T-helper 1 cell (primary cell): ENCODE data around the gene MAP3K8.
"Not testable (repeated sequence)": the region's sequence is repeated elsewhere in the genome, so short reads cannot be mapped to it uniquely, and the experiment has no call there.

Source experiments
- DNase-seq, 5 donors: peaks; one replicate each; pipeline ENCODE4 v3.0.0-alpha.2; 2012 to 2020

The MAP3K8 gene

DNA sequence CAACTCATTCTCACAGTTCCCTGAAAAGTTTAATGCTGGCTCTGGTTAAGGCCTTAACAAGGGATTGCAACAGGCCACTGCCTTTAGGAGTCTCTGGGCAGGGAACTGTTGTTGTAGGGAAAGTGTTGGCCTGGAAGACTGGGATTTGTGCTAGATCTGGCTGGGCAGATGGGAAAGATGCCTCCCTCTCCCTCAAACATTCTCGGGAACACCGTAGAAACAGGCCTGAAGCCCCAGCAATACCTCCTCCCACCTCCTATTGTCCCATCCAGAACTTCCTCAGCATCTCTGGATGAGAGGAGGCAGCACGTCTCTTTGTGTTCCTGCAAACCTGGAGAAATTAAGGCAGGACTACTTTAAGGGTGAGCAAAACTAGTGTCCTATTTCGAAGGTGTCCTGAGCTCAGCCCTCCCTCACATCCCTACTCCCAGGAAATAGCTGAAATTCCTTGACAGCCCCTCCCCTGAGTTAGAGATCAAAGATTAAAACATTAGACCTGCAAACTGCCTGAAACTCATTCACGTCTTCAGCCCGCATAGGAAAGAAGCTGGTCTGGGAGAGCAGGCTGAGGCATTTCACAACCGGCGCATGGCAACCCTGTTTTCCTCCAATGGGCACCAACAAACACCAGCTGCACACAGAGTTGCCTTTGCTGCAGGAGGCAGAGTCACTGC is 10.9 kb upstream of the MAP3K8 start:
- DNase-seq = peak in 1 of 5 donors; percentile 34

DNA sequence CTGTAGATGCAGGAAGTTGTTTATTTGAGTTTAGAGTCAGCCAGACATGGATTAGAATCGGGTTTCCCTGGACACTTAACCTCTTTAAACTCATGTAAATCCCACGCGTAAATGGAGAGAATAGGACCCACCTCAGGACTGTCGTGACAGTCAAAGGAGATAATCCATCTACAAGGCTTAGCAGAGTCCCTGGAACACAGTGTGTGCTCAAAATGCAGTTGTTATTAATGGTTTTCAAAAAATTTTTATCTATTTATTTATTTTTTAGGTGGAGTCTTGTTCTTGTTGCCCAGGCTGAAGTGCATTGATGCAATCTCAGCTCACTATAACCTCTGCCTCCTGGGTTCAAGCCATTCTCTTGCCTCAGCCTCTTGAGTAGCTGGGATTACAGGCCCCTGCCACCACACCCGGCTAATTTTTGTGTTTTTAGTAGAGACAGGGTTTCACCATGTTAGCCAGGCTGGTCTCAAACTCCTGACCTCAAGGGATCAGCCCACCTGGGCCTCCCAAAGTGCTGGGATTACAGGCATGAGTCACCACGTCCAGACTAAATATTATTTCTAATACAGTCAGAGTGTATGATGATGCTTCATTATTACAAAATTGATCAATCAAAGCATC is 10.2 kb upstream of the MAP3K8 start:
- not testable (repeated sequence) for DNase-seq

DNA sequence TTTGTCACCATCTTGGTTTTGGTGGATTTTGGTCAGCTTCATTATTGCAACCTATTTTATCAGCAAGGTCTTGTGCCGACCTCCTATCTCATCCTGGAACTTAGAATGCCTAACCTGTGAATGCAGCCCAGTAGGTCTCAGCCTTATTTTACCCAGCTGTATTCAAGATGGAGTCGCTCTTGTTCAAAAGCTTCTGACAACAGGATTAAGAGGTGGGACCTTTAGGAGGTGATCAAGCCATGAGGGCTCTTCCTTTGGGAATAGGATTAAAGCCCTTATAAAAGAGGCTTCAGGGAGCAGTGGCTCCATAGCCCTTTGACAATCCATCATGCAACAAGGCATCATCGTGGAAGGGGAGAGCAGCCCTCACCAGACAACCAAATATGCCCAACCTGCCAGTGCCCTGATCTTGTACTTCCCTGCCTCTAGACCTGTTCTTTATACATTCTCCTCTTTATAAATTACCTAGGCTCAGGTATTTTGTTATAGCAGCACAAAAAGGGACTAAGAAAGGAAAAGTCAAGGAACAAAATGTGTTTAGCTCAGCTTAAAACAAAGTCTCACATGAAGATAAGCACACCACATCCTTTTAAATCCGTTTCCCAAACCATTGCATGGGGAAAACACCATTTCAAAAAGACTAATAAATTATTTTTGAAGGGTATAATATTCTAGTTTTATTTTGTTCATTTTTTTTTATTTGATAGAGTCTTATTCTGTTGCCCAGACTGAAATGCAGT is 8.5 kb upstream of the MAP3K8 start:
- no peak for DNase-seq

DNA sequence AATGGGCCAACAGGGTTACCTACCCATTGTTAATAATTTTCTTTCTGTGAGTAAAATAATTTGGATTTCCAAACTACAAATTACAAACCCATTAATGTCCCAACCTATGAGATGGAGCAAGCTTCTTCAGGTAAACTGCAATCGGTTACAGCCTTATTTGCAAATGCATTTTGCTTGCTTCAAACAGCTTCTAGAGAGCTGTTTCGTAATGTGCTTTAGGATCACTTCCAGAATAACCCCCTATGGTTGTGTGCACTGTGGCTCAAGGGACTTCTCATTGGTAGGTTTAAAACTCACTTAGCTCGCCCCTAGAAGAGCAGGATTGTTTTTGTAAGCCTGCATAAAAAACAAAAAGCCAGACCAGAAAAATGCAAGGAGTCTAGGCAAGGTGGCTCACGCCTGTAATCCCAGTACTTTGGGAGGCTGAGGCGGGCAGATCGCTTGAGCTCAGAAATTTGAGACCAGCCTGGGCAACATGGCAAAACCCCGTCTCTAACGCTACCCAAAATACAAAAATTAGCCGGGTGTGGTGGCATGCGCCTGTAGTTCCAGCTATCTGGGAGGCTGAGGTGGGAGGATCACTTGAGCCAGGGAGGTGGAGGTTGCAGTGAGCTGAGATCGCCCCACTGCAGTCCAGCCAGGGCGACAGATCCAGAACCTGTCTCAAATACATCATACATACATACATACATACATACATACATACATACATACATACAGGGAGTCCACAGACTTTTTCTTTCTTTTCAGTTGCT is 3.3 kb upstream of the MAP3K8 start:
- no peak for DNase-seq

DNA sequence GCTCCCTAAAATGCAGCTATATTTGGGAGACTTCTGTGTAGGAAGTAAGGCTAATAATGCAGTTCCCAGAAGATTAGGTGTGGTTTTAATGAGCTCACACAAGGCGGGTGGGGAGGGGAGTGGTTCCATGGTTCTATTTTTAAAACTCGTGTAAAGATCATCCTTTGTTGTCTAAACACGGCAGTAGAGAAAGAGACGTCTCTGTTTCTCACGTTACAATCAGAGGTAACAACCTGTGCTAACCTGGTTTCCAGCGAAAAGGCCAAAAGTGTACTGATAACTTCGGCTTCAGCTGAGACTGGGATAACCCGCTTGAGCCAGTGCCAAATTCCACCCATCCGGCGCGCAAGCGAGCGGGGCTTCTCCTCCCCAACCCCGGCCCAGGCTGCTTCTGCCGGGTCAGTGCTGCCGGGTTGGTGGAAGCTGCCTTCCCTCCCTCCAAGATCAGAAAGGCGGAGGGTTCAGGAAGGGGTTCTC is 2.5 kb upstream of the MAP3K8 start:
- no peak for DNase-seq

DNA sequence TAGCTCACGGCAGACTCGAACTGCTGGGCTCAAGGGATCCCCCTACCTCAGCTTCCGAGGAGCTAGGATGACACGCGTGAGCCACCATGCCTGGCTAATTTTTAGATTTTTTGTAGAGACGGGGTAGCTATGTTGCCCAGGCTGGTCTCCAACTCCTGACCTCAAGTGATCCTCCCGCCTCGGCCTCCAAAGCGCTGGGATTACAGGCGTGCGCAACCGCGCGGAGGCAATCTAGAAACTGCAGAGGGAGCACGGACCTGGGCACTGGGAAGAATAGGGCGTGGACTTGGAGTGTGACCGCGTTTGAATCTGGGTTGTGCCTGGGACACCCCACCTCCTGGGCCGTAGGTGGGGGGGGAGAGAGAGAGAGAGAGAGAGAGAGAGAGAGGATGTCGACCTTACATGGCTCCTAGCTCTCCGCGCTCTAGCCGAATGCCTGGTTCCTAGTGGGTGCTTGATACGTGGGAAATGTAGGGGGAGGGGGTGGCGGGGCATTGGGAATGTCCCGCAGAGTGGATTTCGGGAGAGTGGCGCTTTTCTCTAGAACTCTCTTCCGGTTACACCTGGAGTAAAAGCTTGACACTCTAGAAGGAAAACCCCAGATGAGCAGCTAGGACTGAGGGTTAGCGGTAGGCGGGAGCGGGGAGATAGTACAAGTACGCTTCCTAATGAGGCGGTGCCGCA is 1.2 kb upstream of the MAP3K8 start:
- DNase-seq = no peak

DNA sequence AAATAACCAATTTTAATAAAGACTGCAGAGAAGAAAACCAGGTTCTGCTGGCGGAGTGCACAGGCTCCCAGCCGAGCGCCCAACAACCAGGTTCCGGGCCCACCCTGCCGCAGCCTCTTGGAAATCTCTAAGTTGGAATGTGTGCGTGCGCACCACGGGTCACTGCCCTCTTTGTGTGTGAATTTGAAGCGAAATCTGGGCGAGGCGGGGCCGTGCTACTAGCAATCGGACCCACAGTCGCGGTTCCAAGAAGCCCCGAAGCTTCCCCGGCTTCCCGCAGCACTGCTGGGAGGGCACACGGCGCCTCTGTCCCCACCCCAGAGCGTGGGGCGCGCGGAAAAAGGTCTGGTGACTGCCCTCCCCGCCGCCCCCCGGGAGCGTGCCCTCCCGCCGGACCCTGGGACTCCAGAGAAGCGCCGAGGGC is 666 bp upstream of the MAP3K8 start:
- DNase-seq = peak in 3 of 5 donors; percentile 22 to 63 (median 24)

DNA sequence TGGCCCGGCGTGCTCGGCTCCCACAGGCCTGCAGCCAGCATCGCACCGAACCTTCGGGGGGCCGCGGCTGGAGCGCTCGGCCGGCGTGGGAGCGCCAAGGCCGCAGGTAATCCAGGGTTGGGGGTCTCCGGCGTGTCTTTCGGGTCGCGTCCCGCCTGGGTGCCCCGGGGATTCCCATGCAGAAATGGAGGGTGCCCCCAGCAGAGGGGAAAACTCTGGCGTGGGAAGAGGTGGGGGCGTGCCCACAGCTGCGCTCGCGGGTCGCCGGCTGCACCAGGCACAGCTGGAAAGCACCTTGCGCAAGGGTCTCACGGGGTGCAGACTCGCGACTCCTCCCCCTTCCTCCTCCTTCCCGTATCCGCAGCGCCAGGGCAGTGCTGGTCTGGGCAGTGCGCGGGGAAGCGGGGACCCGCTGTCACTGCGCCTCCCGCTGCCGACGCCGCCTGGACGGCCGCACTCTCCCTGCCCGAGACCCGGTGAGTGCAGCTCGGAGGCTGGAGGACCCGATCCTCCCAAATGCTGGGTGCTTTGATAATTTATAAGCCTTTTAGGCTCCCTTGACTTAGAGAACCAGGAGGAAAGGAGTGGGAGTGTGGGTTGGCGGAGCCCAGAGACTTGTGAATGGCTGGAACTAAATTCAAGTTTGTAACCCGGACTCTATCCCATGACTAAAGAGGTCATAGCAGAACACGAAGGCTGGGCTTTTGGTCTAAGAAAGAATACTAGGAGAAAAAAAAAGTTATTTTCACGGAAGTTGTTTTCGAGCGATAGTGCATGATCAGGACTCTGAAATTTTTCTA is 489 bp downstream of the MAP3K8 start:
- DNase-seq = peak; percentile 50 to 86 (median 60)

DNA sequence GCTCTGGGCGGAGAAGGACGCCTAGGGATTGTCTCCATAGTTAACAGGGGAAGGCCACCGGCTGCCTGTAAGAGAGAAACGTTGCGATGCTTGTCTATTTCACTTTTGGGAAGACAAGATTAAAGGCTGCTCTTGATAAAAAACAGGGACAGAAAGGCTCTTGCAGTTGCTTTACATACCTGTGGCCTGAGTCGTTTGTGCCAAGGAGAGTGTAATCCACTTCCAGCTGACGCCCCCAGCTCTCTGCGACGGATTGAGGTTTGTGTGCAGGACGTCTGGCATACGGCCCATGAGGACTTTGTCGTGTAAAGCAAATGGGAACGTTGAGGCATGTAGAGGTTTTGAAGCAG is 1.1 kb downstream of the MAP3K8 start:
- peak in 1 of 5 donors; percentile 34 for DNase-seq

DNA sequence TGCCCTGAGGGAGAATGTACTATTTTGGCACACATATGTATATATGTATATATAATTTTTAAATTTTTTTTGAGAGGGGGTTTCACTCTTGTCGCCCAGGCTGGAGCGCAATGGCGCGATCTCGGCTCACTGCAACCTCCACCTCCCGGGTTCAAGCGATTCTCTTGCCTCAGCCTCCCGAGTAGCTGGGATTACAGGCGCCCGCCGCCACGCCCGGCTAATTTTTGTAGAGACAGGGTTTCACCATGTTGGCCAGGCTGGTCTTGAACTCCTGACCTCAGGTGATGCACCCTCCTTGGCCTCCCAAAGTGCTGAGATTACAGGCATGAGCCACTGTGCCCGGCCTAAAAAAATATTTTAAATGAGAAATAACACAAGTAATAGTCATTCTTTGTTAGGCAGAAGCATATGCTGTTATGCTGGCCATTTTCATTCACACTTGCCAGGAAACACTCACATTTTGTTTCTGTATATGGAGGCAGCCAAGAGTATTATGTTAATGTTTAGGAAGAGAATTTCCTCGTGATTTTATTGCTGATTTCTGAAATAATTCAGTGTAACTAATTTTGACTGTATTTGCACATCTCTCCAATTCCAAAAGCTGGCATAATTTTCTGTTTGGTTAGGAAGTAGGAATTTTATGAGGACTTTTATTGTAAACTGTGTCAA is 1.6 kb downstream of the MAP3K8 start:
- DNase-seq = not testable (repeated sequence)

DNA sequence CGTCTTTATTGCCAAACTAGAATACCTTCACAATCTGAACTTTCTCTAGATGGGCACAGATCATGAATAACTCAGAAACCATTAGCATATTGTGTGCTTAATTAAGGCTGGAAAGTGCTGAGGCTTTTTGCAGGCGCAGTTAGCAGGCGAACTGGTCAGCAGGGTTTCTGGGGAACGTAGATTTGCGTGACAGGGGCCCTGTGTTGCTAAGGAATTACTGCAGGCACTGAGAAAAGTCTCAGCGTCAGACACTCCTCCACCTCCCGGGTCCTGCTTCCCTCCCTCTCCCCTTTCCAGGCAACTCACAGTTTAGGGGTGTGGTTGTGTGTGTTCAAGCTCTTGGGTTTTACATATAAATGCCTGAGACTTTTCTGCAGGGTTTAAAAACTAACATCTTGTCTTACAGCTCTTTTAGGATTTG is 2.2 kb downstream of the MAP3K8 start:
- peak in 1 of 5 donors; percentile 47 for DNase-seq

DNA sequence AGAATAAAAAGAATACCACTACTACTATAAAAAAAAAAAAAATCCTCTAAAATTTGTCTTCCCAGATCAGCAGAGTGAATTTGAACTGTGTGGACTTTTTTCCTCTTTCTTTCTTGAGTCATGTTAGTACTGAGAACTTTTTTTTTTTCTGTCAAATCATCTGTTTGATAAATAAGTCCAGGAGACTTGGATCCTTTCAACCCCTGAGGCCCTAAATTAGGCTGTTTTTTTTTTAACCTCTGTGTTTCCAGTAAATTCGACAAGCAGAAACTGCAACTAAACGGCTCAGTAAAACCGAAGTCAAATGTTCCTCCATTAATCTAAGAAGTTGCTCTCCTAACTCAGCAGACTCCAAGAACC is 2.7 kb downstream of the MAP3K8 start:
- no peak for DNase-seq

DNA sequence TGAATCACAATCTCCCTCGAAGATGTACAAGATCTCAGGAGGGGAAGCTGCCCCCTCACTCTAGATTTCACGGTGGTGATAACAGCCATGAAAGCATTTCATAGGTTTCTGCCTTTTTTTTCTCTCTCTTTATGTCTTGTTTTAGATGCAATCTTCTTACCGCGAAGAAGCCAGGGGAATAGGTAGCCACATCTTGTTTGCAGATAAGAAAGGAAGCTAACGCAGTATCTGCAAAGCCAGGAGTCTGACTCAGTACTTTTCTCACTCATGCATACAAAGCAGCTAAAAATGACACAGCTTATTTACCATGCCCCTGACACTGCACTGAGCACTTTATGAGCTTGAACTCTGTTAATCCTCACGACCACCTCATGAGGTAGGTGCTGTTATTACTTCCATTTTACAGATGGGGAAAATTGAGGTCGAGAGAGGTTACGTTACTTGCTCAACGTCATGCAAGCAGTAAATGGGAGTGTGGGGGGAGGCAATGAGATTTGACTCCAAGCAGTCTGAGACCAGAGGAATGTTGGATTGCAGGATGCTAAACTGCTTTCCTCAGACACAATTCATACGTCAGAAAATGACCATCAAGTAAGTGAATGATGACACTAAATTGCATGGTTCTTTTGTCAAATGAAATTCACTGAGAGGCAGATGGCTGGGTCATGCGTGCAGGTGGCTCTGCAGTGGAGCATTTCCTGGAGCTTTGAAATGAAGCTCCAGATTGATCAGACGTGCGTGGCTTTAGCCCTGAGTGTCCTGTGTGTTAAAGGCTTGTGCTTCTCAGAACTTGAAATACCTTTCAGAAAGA is 3.3 kb downstream of the MAP3K8 start:
- DNase-seq = peak in 1 of 5 donors; percentile 83

DNA sequence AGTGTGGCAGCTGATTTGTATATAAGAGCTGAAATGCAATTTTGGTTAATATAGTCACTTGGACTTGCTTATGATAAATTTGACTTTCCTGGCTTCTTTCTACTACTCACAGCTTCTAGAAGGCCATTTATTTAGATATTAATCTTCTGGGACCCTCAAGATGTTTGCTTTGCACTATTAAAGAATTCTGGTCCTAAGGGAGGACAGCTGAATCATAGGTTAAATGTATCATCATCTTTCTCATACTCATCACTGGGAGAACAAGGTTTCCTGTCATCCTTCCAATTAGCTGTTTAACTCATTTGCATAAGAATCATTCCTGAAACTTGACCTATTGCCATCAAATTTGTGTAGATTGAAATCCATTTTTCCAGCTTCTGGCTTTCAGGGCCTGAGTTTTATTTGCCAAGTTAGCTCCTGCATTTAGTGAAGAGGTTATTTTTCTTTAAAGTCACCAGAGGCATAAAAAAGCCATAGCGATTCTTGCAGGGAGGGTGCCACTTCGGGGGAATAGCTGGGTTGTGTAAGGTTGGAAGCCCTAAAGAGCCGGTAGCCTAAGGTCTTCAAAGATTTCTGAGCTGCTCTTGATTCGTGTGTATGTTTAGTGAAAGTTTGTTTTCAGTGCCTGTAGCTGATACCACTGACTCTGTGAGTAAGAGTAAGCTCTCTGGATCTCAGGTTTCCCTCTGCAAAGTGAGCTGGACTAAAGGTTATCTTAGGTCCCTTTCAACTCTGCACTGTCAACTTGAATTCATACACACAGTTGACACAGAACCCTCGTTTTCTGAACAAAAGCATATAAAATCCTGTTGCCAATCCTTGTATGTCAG is 4.3 kb downstream of the MAP3K8 start:
- DNase-seq = no peak

DNA sequence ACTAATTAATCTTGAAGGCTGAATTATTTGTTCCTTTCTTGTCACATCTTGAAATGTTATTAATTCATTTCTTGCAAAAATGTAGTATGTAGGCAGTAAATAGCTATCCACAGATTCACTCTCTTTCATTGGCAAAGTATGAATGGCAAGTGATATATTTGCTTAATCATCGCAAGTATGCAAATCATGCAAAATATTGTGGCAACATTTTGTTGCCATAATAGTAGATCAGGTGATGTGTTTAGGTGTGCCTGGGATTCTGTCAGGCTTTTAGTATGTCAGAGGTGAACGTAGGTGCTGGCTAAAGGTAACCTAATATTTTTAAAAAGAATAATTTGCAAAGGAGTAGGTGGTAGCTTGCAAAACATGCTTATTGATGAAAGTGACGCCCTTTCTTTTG is 5.9 kb downstream of the MAP3K8 start:
- DNase-seq = no peak

DNA sequence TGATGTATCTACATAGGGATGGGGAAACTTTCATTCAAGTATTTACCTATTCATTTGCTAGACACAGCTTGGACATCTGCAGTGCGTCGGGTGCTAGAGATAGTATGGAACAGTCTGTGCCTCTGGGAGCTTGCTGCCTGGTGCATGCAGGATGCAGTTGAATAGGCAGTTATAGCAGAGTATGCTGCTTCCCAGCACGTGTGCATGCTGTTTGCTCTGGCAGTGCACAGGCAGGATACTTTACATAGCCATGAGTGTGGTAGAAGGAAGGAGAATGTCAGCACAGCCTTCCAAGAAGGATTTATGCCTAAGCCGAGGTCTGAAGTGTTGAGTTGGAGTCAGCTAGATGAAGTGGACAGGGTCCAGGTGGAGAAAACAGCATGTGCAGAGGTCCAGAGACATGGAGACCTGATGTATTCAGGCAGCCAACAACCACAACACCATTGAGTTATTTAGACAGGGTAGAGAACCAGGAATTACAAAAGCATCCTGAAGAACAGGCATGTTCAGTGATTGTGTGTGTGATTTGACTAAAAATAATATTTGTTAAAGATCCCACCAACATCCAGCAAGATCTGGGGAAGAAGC is 8.1 kb downstream of the MAP3K8 start:
- DNase-seq = no peak

DNA sequence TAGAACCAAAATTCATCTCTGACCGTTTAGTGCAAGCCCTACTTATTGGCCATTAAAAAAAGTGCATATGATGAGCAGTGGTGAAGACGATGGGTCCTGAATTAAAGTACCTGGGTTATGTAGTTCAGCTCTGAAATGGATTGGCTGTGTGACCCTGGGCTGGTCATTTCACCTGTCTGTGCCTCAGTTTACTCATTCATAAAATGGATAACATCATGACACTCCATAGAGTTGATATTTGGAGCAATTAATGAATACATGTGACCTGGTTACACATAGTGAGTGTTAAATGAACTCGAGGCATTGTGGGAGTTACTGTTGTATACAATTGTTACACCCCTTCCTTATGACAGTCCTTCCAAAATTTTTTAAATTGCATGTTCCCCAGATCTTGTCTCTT is 9.1 kb downstream of the MAP3K8 start:
- no peak for DNase-seq

DNA sequence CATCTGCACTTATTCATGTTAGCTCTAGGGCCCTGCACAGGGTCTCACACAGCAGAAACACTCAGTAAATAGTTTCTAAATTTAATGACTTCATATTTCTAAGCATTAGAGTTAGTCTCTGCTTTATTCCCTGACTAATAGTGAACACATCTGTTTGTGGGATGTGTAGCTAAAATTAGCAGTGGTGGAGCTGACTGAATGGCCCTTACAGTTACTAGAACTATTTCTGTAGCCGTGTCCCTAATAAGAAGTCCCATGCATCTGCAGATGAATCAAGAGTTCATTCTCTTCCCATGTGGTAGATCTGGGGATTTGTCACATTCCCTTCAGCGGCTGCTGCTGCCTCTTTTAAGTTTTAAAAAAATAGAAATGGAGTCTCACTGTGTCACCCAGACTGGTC is 11.7 kb downstream of the MAP3K8 start:
- no peak for DNase-seq
